ENCODE measurements around the gene PIPOX.

PIPOX gene

DNA sequence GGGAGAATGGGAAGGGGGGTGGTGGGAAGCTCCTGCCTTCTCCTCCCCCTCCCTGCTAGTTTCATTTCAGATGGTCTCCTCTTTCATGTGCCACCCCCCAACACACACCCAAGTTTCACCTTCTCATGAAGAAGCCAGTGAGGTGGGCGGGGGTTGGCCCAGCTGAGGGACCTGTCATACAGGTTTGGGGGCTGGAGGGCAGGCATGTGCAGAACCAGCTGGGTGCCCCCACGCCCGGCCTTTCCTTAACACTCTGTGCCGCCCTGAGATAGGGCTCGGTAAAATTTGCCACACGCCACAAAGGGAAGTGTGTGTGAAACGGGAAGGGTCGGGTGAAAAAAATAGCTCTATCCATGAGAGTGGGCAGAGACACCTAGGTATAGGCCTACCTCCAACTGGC lies 57.4 kb downstream of the PIPOX start:
- DNase-seq (ENCODE audit: low read depth), result no peak

- DNase-seq (ENCODE audit: low read depth), result no peak
These were observed 59.1 kb downstream of the PIPOX start for GRCh38 chr17:29102046-29102445.

- no peak for DNase-seq (ENCODE audit: low read depth)
These were observed 59.8 kb downstream of the PIPOX start for GRCh38 chr17:29102741-29103181.

DNA sequence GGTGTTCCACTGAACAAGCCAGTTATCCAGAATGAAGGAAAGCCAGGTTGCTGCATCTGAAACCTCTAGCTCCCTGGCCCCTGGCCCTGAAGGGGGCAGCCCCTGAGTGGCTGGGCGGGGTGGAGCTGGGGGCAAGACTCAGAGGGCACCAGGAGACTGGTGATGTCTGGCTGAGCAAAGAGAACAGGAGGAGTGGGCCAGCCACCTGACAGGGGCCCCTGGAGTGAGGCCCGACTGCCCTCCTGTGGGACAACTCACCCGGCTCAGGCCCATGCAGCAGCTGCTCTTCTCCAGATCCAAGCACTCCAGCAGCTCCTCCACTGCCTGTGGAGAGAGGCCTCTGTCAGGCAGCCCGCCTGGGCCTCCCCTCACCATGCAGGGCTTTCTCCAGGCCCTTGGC lies 60.4 kb downstream of the PIPOX start:
- DNase-seq (ENCODE audit: low read depth), result no peak
